HepG2 (cell line): ENCODE results near the gene KRT71. TPM values are rescaled to one million over a fixed set of nuclear protein-coding genes. Genes with fewer than 3 reads are reported as not detected.

Experiments
- ATAC-seq: fragments of 200-7000 bp; cut with Tn5 transposase; 3 replicates; pipeline ENCODE4 v1.9.1; 2020; ENCODE audit warnings: mild to moderate bottlenecking, moderate library complexity
- BruUV-seq: library from RNA; stranded (reverse); fragments of 400-500 nt; replicated peaks from 2 replicates; lab custom pipeline; 2021; lab: Mats Ljungman, UMichigan
- CTCF ChIA-PET: fragments of 300-600 bp; formaldehyde crosslinking; extraction: SDS; loops from one replicate; lab custom pipeline; 2021; ENCODE audit warnings: low total read pairs, inconsistent platforms, low intra/inter-chr PET ratio; lab: Yijun Ruan, JAX
- POLR2A ChIA-PET: fragments of 350-600 bp; sonication (Branson Sonifier 250); formaldehyde crosslinking; loops from one replicate; lab custom pipeline; 2020; ENCODE audit warnings: antibody characterized with exemption, inconsistent platforms; lab: Yijun Ruan, JAX
- DNase-seq: peaks from one replicate; pipeline ENCODE4 v3.0.0-alpha.2; 2015; ENCODE audit warnings: low spot score
- FAIRE-seq: peaks from 3 replicates; lab custom pipeline; 2011; peaks lifted over from hg19 to GRCh38; lab: Jason Lieb, UNC
- H2AFZ ChIP-seq: one replicate; pipeline ENCODE4 v1.6.1; 2011; ENCODE audit warnings: low read length, inconsistent platforms
- H3K27ac ChIP-seq: fragments of 300-600 bp; 3 replicates; pipeline ENCODE4 v1.8.0; 2011; ENCODE audit warnings: mixed run types, mild to moderate bottlenecking, mixed read lengths, low read length, inconsistent platforms; ENCODE audit not compliant: insufficient read depth; ENCODE audit errors: extremely low read length
- H3K27me3 ChIP-seq, 2 experiments: fragments of 200-600 bp in 1 of 2; 2 replicates in 1 of 2; 3 replicates in 1 of 2; pipeline versions ENCODE4 v1.6.0 to v1.8.0; 2011; ENCODE audit warnings: low read length in 2 of 2, mild to moderate bottlenecking in 2 of 2, moderate library complexity in 2 of 2, inconsistent platforms in 1 of 2; ENCODE audit not compliant: insufficient read depth in 2 of 2, control insufficient read depth in 1 of 2
- H3K36me3 ChIP-seq, 2 experiments: fragments of 200-600 bp in 1 of 2; replicated peaks in 1 of 2; 2 replicates in 1 of 2; 3 replicates in 1 of 2; pipeline versions ENCODE4 v1.5.1 to v1.8.0; 2011; ENCODE audit warnings: low read length in 2 of 2, inconsistent platforms in 1 of 2; ENCODE audit not compliant: insufficient read depth in 2 of 2, control insufficient read depth in 1 of 2
- H3K4me1 ChIP-seq: 2 replicates; pipeline ENCODE4 v1.5.1; 2012; ENCODE audit warnings: low read length, inconsistent platforms; ENCODE audit not compliant: insufficient read depth
- H3K4me2 ChIP-seq: 2 replicates; pipeline ENCODE4 v1.6.0; 2011; ENCODE audit warnings: low read depth, low read length, inconsistent platforms
- H3K4me3 ChIP-seq, 3 experiments: fragments of 200-600 bp in 1 of 3; sonication (generic), shearing (Covaris generic) in 1 of 3; replicated peaks in 1 of 3; 2 replicates each; pipeline ENCODE4 v1.5.1; 2011 to 2016; ENCODE audit warnings: low read length in 3 of 3, inconsistent platforms in 2 of 3, low read depth in 2 of 3, mild to moderate bottlenecking in 2 of 3, control low read depth in 1 of 3, mixed read lengths in 1 of 3; ENCODE audit not compliant: insufficient read depth in 1 of 3
- H3K79me2 ChIP-seq: one replicate; pipeline ENCODE4 v1.6.1; 2011; ENCODE audit warnings: low read length, inconsistent platforms; ENCODE audit not compliant: insufficient read depth
- H3K9ac ChIP-seq: 2 replicates; pipeline ENCODE4 v1.6.0; 2011; ENCODE audit warnings: mild to moderate bottlenecking, low read depth, low read length, inconsistent platforms; ENCODE audit not compliant: insufficient read depth
- H3K9me3 ChIP-seq: 2 replicates; pipeline ENCODE4 v1.5.1; 2012; ENCODE audit warnings: mild to moderate bottlenecking, low read length
- H4K20me1 ChIP-seq: 2 replicates; pipeline ENCODE4 v1.6.0; 2011; ENCODE audit warnings: inconsistent platforms, mild to moderate bottlenecking, low read length, moderate library complexity; ENCODE audit not compliant: insufficient read depth
- TBX2 ChIP-seq: sonication (generic); formaldehyde crosslinking; IDR thresholded peaks from 2 replicates; pipeline ENCODE4 v1.5.0; 2020; ENCODE audit warnings: missing genetic modification reagents, mild to moderate bottlenecking, borderline replicate concordance
- TFDP2 ChIP-seq: sonication (generic); formaldehyde crosslinking; IDR thresholded peaks from 2 replicates; pipeline ENCODE4 v1.4.0; 2020; ENCODE audit warnings: missing genetic modification reagents
- ZNF280D ChIP-seq: sonication (generic); formaldehyde crosslinking; IDR thresholded peaks from 2 replicates; pipeline ENCODE4 v1.5.1; 2020; ENCODE audit warnings: mild to moderate bottlenecking, missing genetic modification reagents
- ZNF562 ChIP-seq: sonication (generic); formaldehyde crosslinking; IDR thresholded peaks from 2 replicates; pipeline ENCODE4 v1.8.0; 2022; ENCODE audit warnings: missing genetic modification reagents, borderline replicate concordance
- WGBS: methylation state at CpG from one replicate; pipeline ENCODE4 v1.1.6; 2017; ENCODE audit warnings: low lambda C conversion rate; 5-methylcytosine and 5-hydroxymethylcytosine counted together
- in situ Hi-C: cut with HindIII; loops from 2 replicates; pipeline ENCODE4 v1.10.0; 2017; ENCODE audit warnings: low pct_unique_long_range_greater_than_20kb; ENCODE audit not compliant: extremely low pct_ligation_motif_present
- intact Hi-C: fragments of 100-400 bp; cut with micrococcal nuclease; formaldehyde crosslinking; loops from one replicate; pipeline ENCODE4 v1.10.0; 2022; ENCODE audit not compliant: unreplicated experiment
- polyA plus RNA-seq, 8 experiments: library from polyadenylated mRNA; depleted of rRNA in 3 of 8; stranded (reverse) in 7 of 8; unstranded in 1 of 8; fragments of >200 nt; fragmentation: Illumina TruSeq in 4 of 8; extraction: Trizol in 4 of 8; gene quantifications; 2 replicates each; pipeline versions ENCODE4 v1.2.1 to v1.2.3, GENCODE V29; 2011 to 2016; ENCODE audit warnings: low read depth in 4 of 8, missing spikeins in 1 of 8, mixed read lengths in 1 of 8; ENCODE audit not compliant: insufficient read depth in 1 of 8
- total RNA-seq, 5 experiments: library from RNA; depleted of rRNA; stranded (reverse); fragments of >200 nt; fragmentation: Illumina TruSeq; extraction: Trizol; gene quantifications; 2 replicates each; pipeline ENCODE4 v1.2.3, GENCODE V29; 2016; ENCODE audit warnings: low read depth in 1 of 5
- TF ChIP-seq, protein P1 (sequence below): fragments of 450-650 bp; IDR thresholded peaks from 2 replicates; pipeline ENCODE4 v1.6.1; 2017; ENCODE audit warnings: mild to moderate bottlenecking
- TF ChIP-seq, protein P2 (sequence below): sonication (generic); formaldehyde crosslinking; IDR thresholded peaks from 2 replicates; pipeline ENCODE4 v1.4.0; 2020; ENCODE audit warnings: missing genetic modification reagents
- TF ChIP-seq, protein P3 (sequence below): sonication (generic); formaldehyde crosslinking; IDR thresholded peaks from 2 replicates; pipeline ENCODE4 v1.4.0; 2020; ENCODE audit warnings: missing genetic modification reagents

The KRT71 gene
- total and polyA plus RNA-seq, 2 of the 13 experiments (the other 11 are each of a cell fraction or from before 2014, with no cell fraction given), result not detected

DNA sequence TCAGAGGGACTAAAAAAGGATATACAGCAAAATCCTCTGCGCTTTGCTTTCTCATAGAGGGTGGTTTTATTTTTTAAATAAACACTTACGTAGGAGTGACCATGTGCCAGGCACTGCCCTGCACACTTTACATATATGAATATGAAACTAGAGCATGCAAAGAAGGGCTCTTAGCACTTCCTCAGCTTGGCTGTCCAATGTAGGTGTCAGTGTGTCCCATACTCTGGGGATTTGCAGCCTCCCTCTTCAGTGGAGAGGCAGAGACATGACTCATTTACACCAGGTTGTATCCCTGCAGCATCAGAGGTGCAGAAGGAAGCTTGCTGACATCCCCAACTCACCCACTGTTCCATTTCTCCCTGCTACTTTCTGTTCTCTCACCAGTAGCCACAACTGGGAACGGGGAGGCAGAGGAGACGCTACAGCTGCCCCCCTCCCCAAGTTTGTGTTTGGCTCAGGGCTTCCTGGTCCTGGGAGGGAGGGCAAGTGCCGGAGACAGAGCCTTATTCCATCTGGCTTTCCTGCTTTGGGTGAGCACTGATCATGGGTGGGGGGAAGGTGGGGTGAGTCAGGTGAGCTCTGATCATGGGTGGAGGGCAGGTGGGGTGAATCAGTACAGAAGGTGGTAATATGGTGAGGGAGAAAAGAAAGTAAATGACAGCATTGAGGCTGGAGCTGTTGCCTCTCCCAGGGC is 27.9 kb downstream of the KRT71 start:
- in situ Hi-C loops, result loop anchor here (25.0 kb wide), 1 partner anchor 388 kb away; no protein-coding TSS in a partner anchor
- H3K79me2 ChIP-seq, result no peaks in the 10 kb centered on the region
- H3K4me2 ChIP-seq, result no peak overlapping the region
- WGBS, result 56% methylated on average over 5 of the region's 5 CpGs
- H3K4me3 ChIP-seq, result no peak overlapping the region
- intact Hi-C loops, result no loop called here
- no peak overlapping the region for H2AFZ ChIP-seq
- FAIRE-seq (no peak), DNase-seq (no peak), ATAC-seq (no peak)
- no peaks in the 10 kb centered on the region for H3K36me3 ChIP-seq
- H3K4me1 ChIP-seq, result no peaks in the 10 kb centered on the region
- ChIA-PET CTCF (no interaction called here), POLR2A (no interaction called here)
- no TSS peak for BruUV-seq
- H3K27me3 ChIP-seq, result peaks cover 6 to 9% of the 10 kb centered on the region in 2 experiments; a peak in 3 of 5 replicates
- H3K27ac ChIP-seq, result no peak overlapping the region
- no peaks in the 10 kb centered on the region for H4K20me1 ChIP-seq
- H3K9me3 ChIP-seq, result no peaks in the 10 kb centered on the region
- H3K9ac ChIP-seq, result no peak overlapping the region
- TF ChIP-seq ZNF280D (no peak), TBX2 (CRISPR knock-in tag) (no peak), ZNF562 (no peak), TFDP2 (CRISPR knock-in tag) (no peak)
- TF ChIP-seq, protein P1, sequence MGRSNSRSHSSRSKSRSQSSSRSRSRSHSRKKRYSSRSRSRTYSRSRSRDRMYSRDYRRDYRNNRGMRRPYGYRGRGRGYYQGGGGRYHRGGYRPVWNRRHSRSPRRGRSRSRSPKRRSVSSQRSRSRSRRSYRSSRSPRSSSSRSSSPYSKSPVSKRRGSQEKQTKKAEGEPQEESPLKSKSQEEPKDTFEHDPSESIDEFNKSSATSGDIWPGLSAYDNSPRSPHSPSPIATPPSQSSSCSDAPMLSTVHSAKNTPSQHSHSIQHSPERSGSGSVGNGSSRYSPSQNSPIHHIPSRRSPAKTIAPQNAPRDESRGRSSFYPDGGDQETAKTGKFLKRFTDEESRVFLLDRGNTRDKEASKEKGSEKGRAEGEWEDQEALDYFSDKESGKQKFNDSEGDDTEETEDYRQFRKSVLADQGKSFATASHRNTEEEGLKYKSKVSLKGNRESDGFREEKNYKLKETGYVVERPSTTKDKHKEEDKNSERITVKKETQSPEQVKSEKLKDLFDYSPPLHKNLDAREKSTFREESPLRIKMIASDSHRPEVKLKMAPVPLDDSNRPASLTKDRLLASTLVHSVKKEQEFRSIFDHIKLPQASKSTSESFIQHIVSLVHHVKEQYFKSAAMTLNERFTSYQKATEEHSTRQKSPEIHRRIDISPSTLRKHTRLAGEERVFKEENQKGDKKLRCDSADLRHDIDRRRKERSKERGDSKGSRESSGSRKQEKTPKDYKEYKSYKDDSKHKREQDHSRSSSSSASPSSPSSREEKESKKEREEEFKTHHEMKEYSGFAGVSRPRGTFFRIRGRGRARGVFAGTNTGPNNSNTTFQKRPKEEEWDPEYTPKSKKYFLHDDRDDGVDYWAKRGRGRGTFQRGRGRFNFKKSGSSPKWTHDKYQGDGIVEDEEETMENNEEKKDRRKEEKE, result no peak
- TF ChIP-seq, protein P2, sequence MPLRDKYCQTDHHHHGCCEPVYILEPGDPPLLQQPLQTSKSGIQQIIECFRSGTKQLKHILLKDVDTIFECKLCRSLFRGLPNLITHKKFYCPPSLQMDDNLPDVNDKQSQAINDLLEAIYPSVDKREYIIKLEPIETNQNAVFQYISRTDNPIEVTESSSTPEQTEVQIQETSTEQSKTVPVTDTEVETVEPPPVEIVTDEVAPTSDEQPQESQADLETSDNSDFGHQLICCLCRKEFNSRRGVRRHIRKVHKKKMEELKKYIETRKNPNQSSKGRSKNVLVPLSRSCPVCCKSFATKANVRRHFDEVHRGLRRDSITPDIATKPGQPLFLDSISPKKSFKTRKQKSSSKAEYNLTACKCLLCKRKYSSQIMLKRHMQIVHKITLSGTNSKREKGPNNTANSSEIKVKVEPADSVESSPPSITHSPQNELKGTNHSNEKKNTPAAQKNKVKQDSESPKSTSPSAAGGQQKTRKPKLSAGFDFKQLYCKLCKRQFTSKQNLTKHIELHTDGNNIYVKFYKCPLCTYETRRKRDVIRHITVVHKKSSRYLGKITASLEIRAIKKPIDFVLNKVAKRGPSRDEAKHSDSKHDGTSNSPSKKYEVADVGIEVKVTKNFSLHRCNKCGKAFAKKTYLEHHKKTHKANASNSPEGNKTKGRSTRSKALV, result no peak
- TF ChIP-seq, protein P3, sequence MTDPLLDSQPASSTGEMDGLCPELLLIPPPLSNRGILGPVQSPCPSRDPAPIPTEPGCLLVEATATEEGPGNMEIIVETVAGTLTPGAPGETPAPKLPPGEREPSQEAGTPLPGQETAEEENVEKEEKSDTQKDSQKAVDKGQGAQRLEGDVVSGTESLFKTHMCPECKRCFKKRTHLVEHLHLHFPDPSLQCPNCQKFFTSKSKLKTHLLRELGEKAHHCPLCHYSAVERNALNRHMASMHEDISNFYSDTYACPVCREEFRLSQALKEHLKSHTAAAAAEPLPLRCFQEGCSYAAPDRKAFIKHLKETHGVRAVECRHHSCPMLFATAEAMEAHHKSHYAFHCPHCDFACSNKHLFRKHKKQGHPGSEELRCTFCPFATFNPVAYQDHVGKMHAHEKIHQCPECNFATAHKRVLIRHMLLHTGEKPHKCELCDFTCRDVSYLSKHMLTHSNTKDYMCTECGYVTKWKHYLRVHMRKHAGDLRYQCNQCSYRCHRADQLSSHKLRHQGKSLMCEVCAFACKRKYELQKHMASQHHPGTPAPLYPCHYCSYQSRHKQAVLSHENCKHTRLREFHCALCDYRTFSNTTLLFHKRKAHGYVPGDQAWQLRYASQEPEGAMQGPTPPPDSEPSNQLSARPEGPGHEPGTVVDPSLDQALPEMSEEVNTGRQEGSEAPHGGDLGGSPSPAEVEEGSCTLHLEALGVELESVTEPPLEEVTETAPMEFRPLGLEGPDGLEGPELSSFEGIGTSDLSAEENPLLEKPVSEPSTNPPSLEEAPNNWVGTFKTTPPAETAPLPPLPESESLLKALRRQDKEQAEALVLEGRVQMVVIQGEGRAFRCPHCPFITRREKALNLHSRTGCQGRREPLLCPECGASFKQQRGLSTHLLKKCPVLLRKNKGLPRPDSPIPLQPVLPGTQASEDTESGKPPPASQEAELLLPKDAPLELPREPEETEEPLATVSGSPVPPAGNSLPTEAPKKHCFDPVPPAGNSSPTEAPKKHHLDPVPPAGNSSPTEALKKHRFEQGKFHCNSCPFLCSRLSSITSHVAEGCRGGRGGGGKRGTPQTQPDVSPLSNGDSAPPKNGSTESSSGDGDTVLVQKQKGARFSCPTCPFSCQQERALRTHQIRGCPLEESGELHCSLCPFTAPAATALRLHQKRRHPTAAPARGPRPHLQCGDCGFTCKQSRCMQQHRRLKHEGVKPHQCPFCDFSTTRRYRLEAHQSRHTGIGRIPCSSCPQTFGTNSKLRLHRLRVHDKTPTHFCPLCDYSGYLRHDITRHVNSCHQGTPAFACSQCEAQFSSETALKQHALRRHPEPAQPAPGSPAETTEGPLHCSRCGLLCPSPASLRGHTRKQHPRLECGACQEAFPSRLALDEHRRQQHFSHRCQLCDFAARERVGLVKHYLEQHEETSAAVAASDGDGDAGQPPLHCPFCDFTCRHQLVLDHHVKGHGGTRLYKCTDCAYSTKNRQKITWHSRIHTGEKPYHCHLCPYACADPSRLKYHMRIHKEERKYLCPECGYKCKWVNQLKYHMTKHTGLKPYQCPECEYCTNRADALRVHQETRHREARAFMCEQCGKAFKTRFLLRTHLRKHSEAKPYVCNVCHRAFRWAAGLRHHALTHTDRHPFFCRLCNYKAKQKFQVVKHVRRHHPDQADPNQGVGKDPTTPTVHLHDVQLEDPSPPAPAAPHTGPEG, result no peak
